ENCODE data around the gene FBXW7.

Gene FBXW7

DNA sequence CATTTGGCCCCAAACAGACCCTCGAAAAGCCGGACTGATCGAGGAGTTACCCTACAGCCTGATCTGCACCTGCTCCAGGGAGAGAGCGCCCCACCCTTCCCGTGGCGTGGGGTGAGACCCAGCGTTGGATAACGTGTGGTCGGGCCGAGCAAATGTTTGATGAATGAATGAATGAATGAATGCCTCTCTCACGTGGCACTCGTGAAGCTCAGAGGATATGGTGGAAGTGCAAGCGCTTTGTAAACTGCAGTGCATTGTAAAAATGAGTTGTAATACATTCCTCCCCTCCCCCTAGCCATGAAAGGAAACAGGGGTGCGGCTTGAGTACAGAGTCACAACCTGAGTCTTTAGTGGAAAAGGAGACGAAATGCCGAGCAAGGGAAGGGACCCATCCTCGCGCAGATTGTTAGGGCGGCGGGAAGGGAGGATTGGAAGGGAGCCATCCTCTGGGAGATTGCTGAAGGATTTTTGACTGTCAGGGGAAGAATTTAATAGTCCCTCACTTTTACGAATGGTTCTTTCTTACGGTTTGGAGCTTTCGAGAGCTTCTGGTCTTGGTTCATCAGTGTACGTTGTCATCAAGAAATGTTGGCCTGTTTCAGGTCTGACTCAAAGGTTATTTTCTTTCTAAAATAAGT, 772 bp upstream of the FBXW7 start:
- H3K14ac ChIP-seq (ENCODE audit: low read length in 2 of 2), result peak overlapping the region in 1 of 2 experiments; percentile 26
- peak overlapping the region; percentile 35 for H2BK5ac ChIP-seq (ENCODE audit: low read depth, low read length, poor library complexity, severe bottlenecking)
- peak overlapping the region; percentile 74 for H2AFZ ChIP-seq (ENCODE audit: low read depth, low read length)
- H2BK15ac ChIP-seq (ENCODE audit: low read depth, poor library complexity, severe bottlenecking), result no peak overlapping the region
- H3K4me1 ChIP-seq (ENCODE audit: control insufficient read depth, insufficient read depth, low read depth, low read length), result peaks cover 11% of the 10 kb centered on the region
- peak overlapping the region; percentile 52 for H4K91ac ChIP-seq (ENCODE audit: low read length)
- peak overlapping the region; percentile 70 for H4K8ac ChIP-seq (ENCODE audit: low read length)
- H3K4me2 ChIP-seq (ENCODE audit: low read length, poor library complexity, severe bottlenecking), result peak overlapping the region; percentile 81
- H3K36me3 ChIP-seq (ENCODE audit: control insufficient read depth in 1 of 2, insufficient read depth in 2 of 2, low read depth in 1 of 2, low read length in 2 of 2), result peaks cover 5 to 15% of the 10 kb centered on the region in 2 experiments
- peak overlapping the region; percentile 76 to 77 for H3K18ac ChIP-seq (ENCODE audit: low read depth in 1 of 2, low read length in 2 of 2)
- H3K9ac ChIP-seq (ENCODE audit: low read length), result peak overlapping the region; percentile 92
- H3K9me3 ChIP-seq (ENCODE audit: control insufficient read depth, low read length), result no peaks in the 10 kb centered on the region
- H2BK120ac ChIP-seq (ENCODE audit: low read depth, low read length), result peak overlapping the region; percentile 45
- peak overlapping the region; percentile 44 to 60 for H2BK12ac ChIP-seq (ENCODE audit: low read length in 2 of 2)
- peak; percentile 61 for DNase-seq
- peak overlapping the region; percentile 85 for H3K27ac ChIP-seq (ENCODE audit: low read length, poor library complexity, severe bottlenecking)
- no peak overlapping the region for H2AK5ac ChIP-seq (ENCODE audit: low read length, severe bottlenecking)
- under 1% methylated on average over 20 of the region's 24 CpGs for WGBS
- peak overlapping the region; percentile 76 to 87 for H3K4me3 ChIP-seq (ENCODE audit: insufficient read depth in 1 of 2, low read depth in 1 of 2, low read length in 2 of 2)
- H3K27me3 ChIP-seq (ENCODE audit: control insufficient read depth in 1 of 2, insufficient read depth in 1 of 2, low read length in 2 of 2), result no peaks in the 10 kb centered on the region
- peak overlapping the region; percentile 35 to 89 for H3K4ac ChIP-seq (ENCODE audit: low read depth in 1 of 2, low read length in 2 of 2)
- peak overlapping the region in 1 of 2 experiments; percentile 83 for H3K23ac ChIP-seq (ENCODE audit: low read length in 2 of 2)
- peaks cover 21% of the 10 kb centered on the region for H3K79me1 ChIP-seq (replicated peaks; ENCODE audit: low read length, poor library complexity, severe bottlenecking)

DNA sequence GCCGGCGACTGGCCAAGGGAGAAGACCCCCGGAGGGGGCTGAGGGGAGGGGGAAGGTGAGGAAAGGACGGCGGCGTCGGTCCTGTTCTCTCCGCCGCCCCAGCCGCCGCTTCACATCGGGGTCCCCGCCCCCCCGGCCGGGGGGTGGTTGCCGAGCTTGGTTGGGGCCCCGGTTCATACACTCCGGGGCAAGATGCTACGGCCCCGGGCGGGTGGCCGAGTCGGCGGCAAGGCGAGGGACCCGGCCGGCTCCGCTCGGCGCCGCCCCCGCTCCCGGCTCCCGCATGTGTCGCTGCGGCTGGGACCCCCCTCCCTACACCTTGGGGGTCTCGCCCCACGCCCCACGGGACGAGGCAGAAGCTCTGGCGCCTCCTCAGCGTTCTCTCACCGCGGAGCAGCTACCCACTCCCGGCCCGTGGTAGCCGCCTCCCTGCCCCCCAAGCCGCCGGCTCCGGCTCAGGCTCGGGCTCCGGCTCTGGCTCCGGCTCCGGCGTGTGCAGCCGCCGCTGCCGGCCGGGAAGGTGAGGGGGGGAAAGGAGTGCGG, 461 bp downstream of the FBXW7 start:
- Histone ChIP-seq H3K36me3 (ENCODE audit: control insufficient read depth in 1 of 2, insufficient read depth in 2 of 2, low read depth in 1 of 2, low read length in 2 of 2) (peaks cover 5 to 6% of the 10 kb centered on the region in 2 experiments), H2BK5ac (ENCODE audit: low read depth, low read length, poor library complexity, severe bottlenecking) (no peak overlapping the region), H3K4me2 (ENCODE audit: low read length, poor library complexity, severe bottlenecking) (peak overlapping the region; percentile 72), H3K23ac (ENCODE audit: low read length in 2 of 2) (peak overlapping the region; percentile 72 to 93), H2AFZ (ENCODE audit: low read depth, low read length) (peak overlapping the region; percentile 55), H3K4me1 (ENCODE audit: control insufficient read depth, insufficient read depth, low read depth, low read length) (peaks cover 4% of the 10 kb centered on the region), H3K27ac (ENCODE audit: low read length, poor library complexity, severe bottlenecking) (no peak overlapping the region), H2BK12ac (ENCODE audit: low read length in 2 of 2) (no peak overlapping the region), H3K9ac (ENCODE audit: low read length) (peak overlapping the region; percentile 92), H2AK5ac (ENCODE audit: low read length, severe bottlenecking) (no peak overlapping the region), H3K79me1 (replicated peaks; ENCODE audit: low read length, poor library complexity, severe bottlenecking) (peaks cover 17% of the 10 kb centered on the region), H3K27me3 (ENCODE audit: control insufficient read depth in 1 of 2, insufficient read depth in 1 of 2, low read length in 2 of 2) (no peaks in the 10 kb centered on the region), H3K9me3 (ENCODE audit: control insufficient read depth, low read length) (no peaks in the 10 kb centered on the region), H3K4me3 (ENCODE audit: insufficient read depth in 1 of 2, low read depth in 1 of 2, low read length in 2 of 2) (peak overlapping the region; percentile 87 to 97), H3K18ac (ENCODE audit: low read depth in 1 of 2, low read length in 2 of 2) (peak overlapping the region; percentile 88 to 93), H2BK15ac (ENCODE audit: low read depth, poor library complexity, severe bottlenecking) (peak overlapping the region; percentile 89), H4K8ac (ENCODE audit: low read length) (peak overlapping the region; percentile 84), H3K4ac (ENCODE audit: low read depth in 1 of 2, low read length in 2 of 2) (peak overlapping the region; percentile 61 to 78), H4K91ac (ENCODE audit: low read length) (peak overlapping the region; percentile 90), H3K14ac (ENCODE audit: low read length in 2 of 2) (peak overlapping the region in 1 of 2 experiments; percentile 66), H2BK120ac (ENCODE audit: low read depth, low read length) (peak overlapping the region; percentile 27)
- WGBS, result under 1% methylated on average over 17 of the region's 60 CpGs
- DNase-seq, result peak; percentile 10

GRCh38 chr4:152534541-152535359, 1.1 kb downstream of the FBXW7 start:
- H3K23ac ChIP-seq (ENCODE audit: low read length in 2 of 2), result no peak overlapping the region
- no peak overlapping the region for H2BK5ac ChIP-seq (ENCODE audit: low read depth, low read length, poor library complexity, severe bottlenecking)
- peak overlapping the region; percentile 87 to 97 for H3K4me3 ChIP-seq (ENCODE audit: insufficient read depth in 1 of 2, low read depth in 1 of 2, low read length in 2 of 2)
- H3K36me3 ChIP-seq (ENCODE audit: control insufficient read depth in 1 of 2, insufficient read depth in 2 of 2, low read depth in 1 of 2, low read length in 2 of 2), result peaks cover 1 to 4% of the 10 kb centered on the region in 2 experiments
- peak overlapping the region; percentile 72 for H3K4me2 ChIP-seq (ENCODE audit: low read length, poor library complexity, severe bottlenecking)
- no peaks in the 10 kb centered on the region for H3K27me3 ChIP-seq (ENCODE audit: control insufficient read depth in 1 of 2, insufficient read depth in 1 of 2, low read length in 2 of 2)
- WGBS, result 4% methylated on average over 26 of the region's 45 CpGs
- H3K14ac ChIP-seq (ENCODE audit: low read length in 2 of 2), result peak overlapping the region in 1 of 2 experiments; percentile 65
- no peak overlapping the region for H2BK120ac ChIP-seq (ENCODE audit: low read depth, low read length)
- H2AK5ac ChIP-seq (ENCODE audit: low read length, severe bottlenecking), result no peak overlapping the region
- H3K18ac ChIP-seq (ENCODE audit: low read depth in 1 of 2, low read length in 2 of 2), result no peak overlapping the region
- no peak overlapping the region for H4K91ac ChIP-seq (ENCODE audit: low read length)
- peak overlapping the region; percentile 92 for H3K9ac ChIP-seq (ENCODE audit: low read length)
- peaks cover 4% of the 10 kb centered on the region for H3K4me1 ChIP-seq (ENCODE audit: control insufficient read depth, insufficient read depth, low read depth, low read length)
- peak overlapping the region; percentile 59 for H2AFZ ChIP-seq (ENCODE audit: low read depth, low read length)
- H3K27ac ChIP-seq (ENCODE audit: low read length, poor library complexity, severe bottlenecking), result no peak overlapping the region
- peak; percentile 43 for DNase-seq
- H4K8ac ChIP-seq (ENCODE audit: low read length), result no peak overlapping the region
- peak overlapping the region; percentile 49 for H2BK15ac ChIP-seq (ENCODE audit: low read depth, poor library complexity, severe bottlenecking)
- H2BK12ac ChIP-seq (ENCODE audit: low read length in 2 of 2), result no peak overlapping the region
- H3K79me1 ChIP-seq (replicated peaks; ENCODE audit: low read length, poor library complexity, severe bottlenecking), result peaks cover 13% of the 10 kb centered on the region
- no peak overlapping the region for H3K4ac ChIP-seq (ENCODE audit: low read depth in 1 of 2, low read length in 2 of 2)
- no peaks in the 10 kb centered on the region for H3K9me3 ChIP-seq (ENCODE audit: control insufficient read depth, low read length)

DNA sequence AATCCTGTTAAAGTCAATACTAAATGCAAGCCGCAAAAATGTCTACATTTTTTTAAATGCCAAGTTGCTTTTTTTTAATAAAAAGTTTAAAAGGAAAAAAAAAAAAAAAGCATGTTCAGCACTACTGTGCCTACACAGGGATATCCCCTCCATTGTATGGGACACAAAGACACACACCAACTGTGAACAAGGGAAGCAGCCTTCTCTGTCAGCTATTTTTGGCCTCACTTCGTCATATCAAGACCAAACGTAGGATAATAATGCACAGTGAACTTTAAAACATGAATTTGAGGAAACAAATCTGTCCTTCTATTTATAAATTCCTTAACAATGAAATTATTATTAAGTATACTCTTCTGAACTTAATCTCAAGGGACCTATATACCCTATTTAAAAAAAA, 4.4 kb downstream of the FBXW7 start:
- Histone ChIP-seq H3K9me3 (ENCODE audit: control insufficient read depth, low read length) (no peaks in the 10 kb centered on the region), H3K79me1 (replicated peaks; ENCODE audit: low read length, poor library complexity, severe bottlenecking) (peaks cover 14% of the 10 kb centered on the region), H3K23ac (ENCODE audit: low read length in 2 of 2) (no peak overlapping the region), H3K4me3 (ENCODE audit: insufficient read depth in 1 of 2, low read depth in 1 of 2, low read length in 2 of 2) (no peak overlapping the region), H2BK5ac (ENCODE audit: low read depth, low read length, poor library complexity, severe bottlenecking) (no peak overlapping the region), H2BK15ac (ENCODE audit: low read depth, poor library complexity, severe bottlenecking) (no peak overlapping the region), H2BK12ac (ENCODE audit: low read length in 2 of 2) (no peak overlapping the region), H3K27ac (ENCODE audit: low read length, poor library complexity, severe bottlenecking) (no peak overlapping the region), H3K4ac (ENCODE audit: low read depth in 1 of 2, low read length in 2 of 2) (no peak overlapping the region), H4K8ac (ENCODE audit: low read length) (no peak overlapping the region), H2AFZ (ENCODE audit: low read depth, low read length) (no peak overlapping the region), H3K14ac (ENCODE audit: low read length in 2 of 2) (no peak overlapping the region), H3K18ac (ENCODE audit: low read depth in 1 of 2, low read length in 2 of 2) (no peak overlapping the region), H3K27me3 (ENCODE audit: control insufficient read depth in 1 of 2, insufficient read depth in 1 of 2, low read length in 2 of 2) (no peaks in the 10 kb centered on the region), H3K9ac (ENCODE audit: low read length) (no peak overlapping the region), H2BK120ac (ENCODE audit: low read depth, low read length) (no peak overlapping the region), H3K4me2 (ENCODE audit: low read length, poor library complexity, severe bottlenecking) (no peak overlapping the region), H3K36me3 (ENCODE audit: control insufficient read depth in 1 of 2, insufficient read depth in 2 of 2, low read depth in 1 of 2, low read length in 2 of 2) (no peaks in the 10 kb centered on the region), H3K4me1 (ENCODE audit: control insufficient read depth, insufficient read depth, low read depth, low read length) (no peaks in the 10 kb centered on the region), H2AK5ac (ENCODE audit: low read length, severe bottlenecking) (no peak overlapping the region), H4K91ac (ENCODE audit: low read length) (no peak overlapping the region)
- WGBS, result no CpG with 5 or more reads among the region's 3 CpGs
- no peak for DNase-seq
